GM13976 (cell line): ENCODE data around the gene DHRS3.
"Not testable (repeated sequence)": the region's sequence is repeated elsewhere in the genome, so short reads cannot be mapped to it uniquely, and the experiment has no call there.

Experiments
- DNase-seq: peaks from one replicate; pipeline ENCODE4 v3.0.0; 2012; ENCODE audit warnings: low spot score
- CTCF ChIP-seq: IDR thresholded peaks from 2 replicates; pipeline ENCODE4 v1.5.1; 2012; ENCODE audit warnings: borderline replicate concordance, mild to moderate bottlenecking; ENCODE audit not compliant: insufficient read depth; ENCODE audit errors: extremely low read depth, missing control alignments, control extremely low read depth
- in situ Hi-C: fragments of 300-500 bp; cut with MboI; formaldehyde crosslinking; loops from one replicate; pipeline ENCODE4 v1.12.0; 2022; ENCODE audit warnings: low sequenced_read_pairs, mixed read lengths, inconsistent platforms; ENCODE audit not compliant: unreplicated experiment

The DHRS3 gene

GRCh38 chr1:12565094-12565965 lies 52.7 kb downstream of the DHRS3 start:
- TF ChIP-seq CTCF, result no peak
- DNase-seq, result no peak
- in situ Hi-C loops, result no loop called here

GRCh38 chr1:12564251-12564650 lies 53.8 kb downstream of the DHRS3 start:
- DNase-seq, in situ Hi-C loops: not testable (repeated sequence)

- DNase-seq, result no peak
- no peak for TF ChIP-seq CTCF
- in situ Hi-C loops, result no loop called here
These were observed 54.9 kb downstream of the DHRS3 start for GRCh38 chr1:12562955-12563576.

- in situ Hi-C loops, result no loop called here
- no peak for TF ChIP-seq CTCF
- no peak for DNase-seq
These were observed 56.9 kb downstream of the DHRS3 start for GRCh38 chr1:12561121-12561520.

GRCh38 chr1:12556957-12557935 lies 60.8 kb downstream of the DHRS3 start:
- DNase-seq, result no peak
- in situ Hi-C loops, result no loop called here
- no peak for TF ChIP-seq CTCF

GRCh38 chr1:12556368-12556930 lies 61.6 kb downstream of the DHRS3 start:
- DNase-seq, result no peak
- TF ChIP-seq CTCF, result no peak
- in situ Hi-C loops, result no loop called here
